ENCODE results near the gene EVX2.
A peak's percentile ranks its signal among the peaks of the same experiment; 100 is the strongest.

The EVX2 gene

GRCh38 chr2:176083796-176084261, at the start of gene EVX2:
EVX2 (minus strand) TSS chr2:176083962; CDS start chr2:176083776, 186 bp downstream.
- ChIA-PET CTCF (no interaction called here), POLR2A (no interaction called here)
- no peak for DNase-seq (ENCODE audit: extremely low spot score)
- TF ChIP-seq, protein P1, sequence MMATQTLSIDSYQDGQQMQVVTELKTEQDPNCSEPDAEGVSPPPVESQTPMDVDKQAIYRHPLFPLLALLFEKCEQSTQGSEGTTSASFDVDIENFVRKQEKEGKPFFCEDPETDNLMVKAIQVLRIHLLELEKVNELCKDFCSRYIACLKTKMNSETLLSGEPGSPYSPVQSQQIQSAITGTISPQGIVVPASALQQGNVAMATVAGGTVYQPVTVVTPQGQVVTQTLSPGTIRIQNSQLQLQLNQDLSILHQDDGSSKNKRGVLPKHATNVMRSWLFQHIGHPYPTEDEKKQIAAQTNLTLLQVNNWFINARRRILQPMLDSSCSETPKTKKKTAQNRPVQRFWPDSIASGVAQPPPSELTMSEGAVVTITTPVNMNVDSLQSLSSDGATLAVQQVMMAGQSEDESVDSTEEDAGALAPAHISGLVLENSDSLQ (IDR thresholded peaks at IDR 0.05) = no peak
- no peak for TF ChIP-seq NFRKB (IDR thresholded peaks at IDR 0.05)
- TF ChIP-seq SUZ12 (IDR thresholded peaks at IDR 0.05) = no peak
- no peak for TF ChIP-seq ARNT (IDR thresholded peaks at IDR 0.05)
- no peak for TF ChIP-seq BHLHE40 (IDR thresholded peaks at IDR 0.05; ENCODE audit: borderline replicate concordance)
- no peak for TF ChIP-seq ELF4 (IDR thresholded peaks at IDR 0.05)
- no peak for TF ChIP-seq LEF1 (IDR thresholded peaks at IDR 0.05; ENCODE audit: borderline replicate concordance)
- TF ChIP-seq TARDBP (IDR thresholded peaks at IDR 0.05) = no peak

GRCh38 chr2:176133389-176133788, 49.6 kb upstream of the EVX2 start:
- POLR2A ChIA-PET = interaction anchor here (5.4 kb wide), 1 partner anchor 28 kb away, joined by 35 read pairs; the partner anchor contains the start of gene HOXD11
- CTCF ChIA-PET = interaction anchor here (0.9 kb wide), 3 partner anchors 30 to 421 kb away, joined by 3 to 5 read pairs (median 3); no protein-coding TSS in a partner anchor
- no peak for DNase-seq (ENCODE audit: extremely low spot score)

GRCh38 chr2:176132205-176133171, 48.7 kb upstream of the EVX2 start:
- POLR2A ChIA-PET = interaction anchor here (1.3 to 5.4 kb wide), 3 partner anchors 27 to 40 kb away, joined by 4 to 35 read pairs (median 8); partner anchors contain the start of genes HOXD11 and HOXD13
- CTCF ChIA-PET = interaction anchor here (0.6 to 2.8 kb wide), 8 partner anchors 8 to 519 kb away, joined by 3 to 13 read pairs (median 4); no protein-coding TSS in a partner anchor
- no peak for DNase-seq (ENCODE audit: extremely low spot score)
- TF ChIP-seq ZNF384 (IDR thresholded peaks at IDR 0.05) (peak; percentile 73), LEF1 (IDR thresholded peaks at IDR 0.05; ENCODE audit: borderline replicate concordance) (no peak)

More at GRCh38 chr2:176133389-176133788, 49.6 kb upstream of the EVX2 start:
- TF ChIP-seq FOXK2 (IDR thresholded peaks at IDR 0.05) = no peak
- no peak for TF ChIP-seq FOXA1 (IDR thresholded peaks at IDR 0.05)
- TF ChIP-seq CTBP1 (IDR thresholded peaks at IDR 0.05; ENCODE audit: borderline replicate concordance) = no peak
- TF ChIP-seq SP1 (IDR thresholded peaks at IDR 0.05) = no peak
- TF ChIP-seq ELF4 (IDR thresholded peaks at IDR 0.05) = no peak
- no peak for TF ChIP-seq FOXM1 (IDR thresholded peaks at IDR 0.05; ENCODE audit: borderline replicate concordance)
- TF ChIP-seq LEF1 (IDR thresholded peaks at IDR 0.05; ENCODE audit: borderline replicate concordance) = no peak
- TF ChIP-seq BHLHE40 (IDR thresholded peaks at IDR 0.05; ENCODE audit: borderline replicate concordance) = no peak
- TF ChIP-seq TARDBP (IDR thresholded peaks at IDR 0.05) = no peak
- no peak for TF ChIP-seq ZNF384 (IDR thresholded peaks at IDR 0.05)
- TF ChIP-seq NFRKB (IDR thresholded peaks at IDR 0.05) = no peak
- no peak for TF ChIP-seq ARNT (IDR thresholded peaks at IDR 0.05)
- no peak for TF ChIP-seq HDGF (IDR thresholded peaks at IDR 0.05; ENCODE audit: borderline replicate concordance)
- no peak for TF ChIP-seq L3MBTL2 (conservative IDR thresholded peaks at IDR 0.05)
- TF ChIP-seq, protein P1 (IDR thresholded peaks at IDR 0.05) = no peak
- no peak for TF ChIP-seq SUZ12 (IDR thresholded peaks at IDR 0.05)

- ChIA-PET CTCF (interaction anchor here (0.6 to 2.8 kb wide), 5 partner anchors 9 to 520 kb away, joined by 4 to 13 read pairs (median 6); no protein-coding TSS in a partner anchor), POLR2A (interaction anchor here (1.3 to 5.4 kb wide), 3 partner anchors 26 to 39 kb away, joined by 4 to 35 read pairs (median 8); partner anchors contain the start of genes HOXD11 and HOXD13)
Measured at GRCh38 chr2:176131848-176132158, 48.0 kb upstream of the EVX2 start.

GRCh38 chr2:176130957-176131847, 47.4 kb upstream of the EVX2 start:
- TF ChIP-seq TARDBP (IDR thresholded peaks at IDR 0.05) (no peak), L3MBTL2 (conservative IDR thresholded peaks at IDR 0.05) (no peak), SUZ12 (IDR thresholded peaks at IDR 0.05) (no peak), LEF1 (IDR thresholded peaks at IDR 0.05; ENCODE audit: borderline replicate concordance) (no peak), NFRKB (IDR thresholded peaks at IDR 0.05) (no peak), SP1 (IDR thresholded peaks at IDR 0.05) (no peak), FOXK2 (IDR thresholded peaks at IDR 0.05) (no peak), FOXA1 (IDR thresholded peaks at IDR 0.05) (no peak), ELF4 (IDR thresholded peaks at IDR 0.05) (no peak), ARNT (IDR thresholded peaks at IDR 0.05) (no peak), FOXM1 (IDR thresholded peaks at IDR 0.05; ENCODE audit: borderline replicate concordance) (no peak), BHLHE40 (IDR thresholded peaks at IDR 0.05; ENCODE audit: borderline replicate concordance) (no peak), HDGF (IDR thresholded peaks at IDR 0.05; ENCODE audit: borderline replicate concordance) (no peak), CTBP1 (IDR thresholded peaks at IDR 0.05; ENCODE audit: borderline replicate concordance) (no peak), ZNF384 (IDR thresholded peaks at IDR 0.05) (no peak; the same call in none of the 2 replicates)
- TF ChIP-seq, protein P1 (IDR thresholded peaks at IDR 0.05) = no peak
- ChIA-PET POLR2A (interaction anchor here (0.6 to 5.4 kb wide), 9 partner anchors 8 to 1001 kb away, joined by 3 to 35 read pairs (median 4); partner anchors contain the start of genes HOXD11 and HOXD13), CTCF (interaction anchor here (0.6 to 2.8 kb wide), 10 partner anchors 9 to 521 kb away, joined by 3 to 13 read pairs (median 4); no protein-coding TSS in a partner anchor)
- no peak for DNase-seq (ENCODE audit: extremely low spot score)

More at GRCh38 chr2:176131848-176132158, 48.0 kb upstream of the EVX2 start:
- no peak for DNase-seq (ENCODE audit: extremely low spot score)
- TF ChIP-seq BHLHE40 (IDR thresholded peaks at IDR 0.05; ENCODE audit: borderline replicate concordance) (no peak), NFRKB (IDR thresholded peaks at IDR 0.05) (no peak), ARNT (IDR thresholded peaks at IDR 0.05) (no peak), TARDBP (IDR thresholded peaks at IDR 0.05) (no peak), ELF4 (IDR thresholded peaks at IDR 0.05) (no peak), FOXA1 (IDR thresholded peaks at IDR 0.05) (no peak), SUZ12 (IDR thresholded peaks at IDR 0.05) (no peak), LEF1 (IDR thresholded peaks at IDR 0.05; ENCODE audit: borderline replicate concordance) (no peak)
- TF ChIP-seq, protein P1 (IDR thresholded peaks at IDR 0.05) = no peak

Measured in HEK293T (cell line).